ENCODE results near the gene OXTR. TPM values are rescaled to one million over a fixed set of nuclear protein-coding genes. Genes with fewer than 3 reads are reported as not detected.

OXTR gene
- polyA plus RNA-seq, 4 donors: 0.22 to 0.93 (median 0.39) TPM; not detected in 1

GRCh38 chr3:8743021-8743601 lies 26.3 kb downstream of the OXTR start:
- Histone ChIP-seq H3K4me1 (ENCODE audit: control insufficient read depth in 3 of 3, insufficient read depth in 2 of 3, low read depth in 1 of 3, low read length in 2 of 3) (peaks cover 0 to 11% (median 0%) of the 10 kb centered on the region in 3 donors), H3K4me3 (ENCODE audit: low read depth in 1 of 3, low read length in 3 of 3) (no peak overlapping the region), H3K27ac (ENCODE audit: low read depth in 1 of 3, low read length in 2 of 3) (no peak overlapping the region), H3K9me3 (ENCODE audit: control insufficient read depth in 2 of 2, insufficient read depth in 1 of 2, low read depth in 1 of 2, low read length in 1 of 2) (no peaks in the 10 kb centered on the region), H3K27me3 (ENCODE audit: control insufficient read depth in 3 of 3, insufficient read depth in 3 of 3, low read length in 3 of 3) (peaks cover 0 to 2% (median 0%) of the 10 kb centered on the region in 3 donors), H3K36me3 (ENCODE audit: control insufficient read depth in 3 of 3, insufficient read depth in 2 of 3, low read depth in 1 of 3, low read length in 3 of 3) (no peaks in the 10 kb centered on the region)
- DNase-seq (no peak), FAIRE-seq (no peak)
- WGBS, 3 donors: 57 to 83% (median 74%) methylated on average over 6 of the region's 6 CpGs

DNA sequence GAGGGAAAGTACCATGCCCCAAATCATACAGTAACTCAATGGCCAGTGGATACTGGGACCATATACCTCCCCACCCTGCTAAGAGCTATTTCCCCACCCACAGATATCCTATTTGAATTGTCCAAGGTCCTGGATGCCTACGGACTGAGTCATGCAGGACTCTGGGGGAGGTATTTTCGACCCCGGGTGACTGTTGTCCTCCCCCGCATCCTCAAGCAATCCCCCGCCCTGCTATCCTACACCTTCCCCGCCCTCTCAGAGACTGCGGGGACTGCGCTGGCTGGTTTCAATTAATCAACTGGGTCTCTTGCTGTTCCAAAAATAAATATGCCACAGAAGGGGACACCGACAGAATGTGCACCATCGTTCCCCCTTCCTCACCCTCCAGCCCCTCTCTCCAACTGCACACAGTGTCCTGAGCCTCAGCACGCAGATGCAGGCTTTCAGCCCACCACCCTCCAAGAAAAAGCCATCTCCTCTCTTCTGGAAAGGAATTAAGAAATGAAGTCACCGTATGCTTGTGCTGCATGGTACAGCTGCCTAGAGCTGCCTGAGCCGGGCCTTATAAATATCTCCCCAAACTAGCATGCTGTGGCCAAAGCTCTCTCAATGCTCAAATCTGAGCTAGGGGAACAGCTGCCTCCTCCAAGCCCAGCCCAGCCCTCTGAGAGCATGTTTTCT lies 27.7 kb downstream of the OXTR start:
- Histone ChIP-seq H3K36me3 (ENCODE audit: control insufficient read depth in 3 of 3, insufficient read depth in 2 of 3, low read depth in 1 of 3, low read length in 3 of 3) (no peaks in the 10 kb centered on the region), H3K27ac (ENCODE audit: low read depth in 1 of 3, low read length in 2 of 3) (no peak overlapping the region), H3K4me3 (ENCODE audit: low read depth in 1 of 3, low read length in 3 of 3) (no peak overlapping the region), H3K4me1 (ENCODE audit: control insufficient read depth in 3 of 3, insufficient read depth in 2 of 3, low read depth in 1 of 3, low read length in 2 of 3) (peaks cover 0 to 11% (median 0%) of the 10 kb centered on the region in 3 donors), H3K9me3 (ENCODE audit: control insufficient read depth in 2 of 2, insufficient read depth in 1 of 2, low read depth in 1 of 2, low read length in 1 of 2) (no peaks in the 10 kb centered on the region), H3K27me3 (ENCODE audit: control insufficient read depth in 3 of 3, insufficient read depth in 3 of 3, low read length in 3 of 3) (peaks cover 0 to 2% (median 0%) of the 10 kb centered on the region in 3 donors)
- WGBS, 3 donors: 14 to 18% (median 17%) methylated on average over 13 of the region's 13 CpGs
- peak in 1 of 2 donors; percentile 69 for DNase-seq
- FAIRE-seq: no peak

DNA sequence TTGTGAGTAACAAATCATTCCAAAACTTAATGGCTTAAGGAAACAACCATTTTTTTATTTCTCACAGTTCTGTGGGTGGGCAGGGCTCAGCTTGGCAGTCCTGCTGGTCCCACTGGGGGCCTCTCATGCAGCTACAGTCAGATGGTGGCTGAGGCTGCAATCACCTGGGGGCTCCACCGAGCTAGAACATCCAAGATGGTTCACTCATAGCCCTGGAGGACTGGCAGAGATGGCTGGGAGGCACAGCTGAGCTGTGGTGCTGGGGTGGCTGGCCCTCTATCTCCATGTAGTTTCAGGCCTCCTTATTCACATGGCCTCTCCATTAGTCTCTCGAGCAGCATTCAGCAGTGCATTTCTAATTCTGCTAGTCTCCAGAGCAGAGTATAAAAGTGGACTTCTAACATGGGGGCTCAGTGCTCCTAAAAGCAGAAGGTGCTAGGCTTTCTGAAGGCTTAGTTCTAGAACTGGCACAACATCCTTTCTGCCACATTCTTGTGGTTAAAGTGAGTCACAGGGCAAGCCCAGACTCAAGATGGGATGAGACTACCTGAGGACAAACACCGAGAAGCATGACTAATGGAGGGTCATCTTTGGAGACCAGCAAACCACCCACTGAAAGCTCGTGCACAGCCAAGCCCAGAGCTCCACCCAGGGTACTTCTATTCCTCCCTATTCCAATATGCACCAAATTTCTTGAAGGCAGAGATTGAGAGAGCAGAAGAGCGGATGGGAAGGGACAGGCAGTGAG lies 29.5 kb downstream of the OXTR start:
- Histone ChIP-seq H3K9me3 (ENCODE audit: control insufficient read depth in 2 of 2, insufficient read depth in 1 of 2, low read depth in 1 of 2, low read length in 1 of 2) (no peaks in the 10 kb centered on the region), H3K27me3 (ENCODE audit: control insufficient read depth in 3 of 3, insufficient read depth in 3 of 3, low read length in 3 of 3) (peaks cover 0 to 2% (median 0%) of the 10 kb centered on the region in 3 donors), H3K4me1 (ENCODE audit: control insufficient read depth in 3 of 3, insufficient read depth in 2 of 3, low read depth in 1 of 3, low read length in 2 of 3) (peaks cover 0 to 11% (median 0%) of the 10 kb centered on the region in 3 donors), H3K36me3 (ENCODE audit: control insufficient read depth in 3 of 3, insufficient read depth in 2 of 3, low read depth in 1 of 3, low read length in 3 of 3) (no peaks in the 10 kb centered on the region), H3K27ac (ENCODE audit: low read depth in 1 of 3, low read length in 2 of 3) (no peak overlapping the region), H3K4me3 (ENCODE audit: low read depth in 1 of 3, low read length in 3 of 3) (no peak overlapping the region)
- 62 to 78% (median 67%) methylated on average over 5 of the region's 5 CpGs for WGBS, 3 donors
- FAIRE-seq (no peak), DNase-seq (no peak)

- Histone ChIP-seq H3K36me3 (ENCODE audit: control insufficient read depth in 3 of 3, insufficient read depth in 2 of 3, low read depth in 1 of 3, low read length in 3 of 3) (no peaks in the 10 kb centered on the region), H3K4me1 (ENCODE audit: control insufficient read depth in 3 of 3, insufficient read depth in 2 of 3, low read depth in 1 of 3, low read length in 2 of 3) (peaks cover 0 to 11% (median 0%) of the 10 kb centered on the region in 3 donors), H3K4me3 (ENCODE audit: low read depth in 1 of 3, low read length in 3 of 3) (no peak overlapping the region), H3K27ac (ENCODE audit: low read depth in 1 of 3, low read length in 2 of 3) (no peak overlapping the region), H3K27me3 (ENCODE audit: control insufficient read depth in 3 of 3, insufficient read depth in 3 of 3, low read length in 3 of 3) (peaks cover 0 to 2% (median 0%) of the 10 kb centered on the region in 3 donors), H3K9me3 (ENCODE audit: control insufficient read depth in 2 of 2, insufficient read depth in 1 of 2, low read depth in 1 of 2, low read length in 1 of 2) (no peaks in the 10 kb centered on the region)
- DNase-seq: no peak
- FAIRE-seq: no peak
- WGBS, 3 donors: 63 to 67% (median 63%) methylated on average over 3 of the region's 3 CpGs
Measured at GRCh38 chr3:8738639-8739038, 30.8 kb downstream of the OXTR start.

DNA sequence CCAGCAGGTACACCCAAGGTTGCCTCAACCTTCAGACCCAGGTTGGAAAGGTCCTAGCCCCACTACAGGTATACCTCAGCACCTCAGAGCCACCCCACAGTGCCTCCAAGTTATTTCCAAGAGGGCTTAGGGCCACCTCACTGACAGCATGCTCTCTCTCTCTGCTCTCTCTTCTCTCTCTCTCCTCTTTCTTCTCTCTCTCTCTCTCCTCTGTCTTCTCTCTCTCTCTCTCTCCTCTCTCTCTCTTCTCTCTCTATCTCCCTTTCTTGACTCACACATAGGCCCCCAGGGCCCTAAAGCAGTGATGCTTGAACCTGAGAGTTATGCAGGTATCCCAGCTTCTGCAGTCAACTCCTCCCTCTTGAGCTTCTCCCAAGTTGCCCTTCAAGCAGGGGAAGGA lies 31.6 kb downstream of the OXTR start:
- no peak for FAIRE-seq

DNA sequence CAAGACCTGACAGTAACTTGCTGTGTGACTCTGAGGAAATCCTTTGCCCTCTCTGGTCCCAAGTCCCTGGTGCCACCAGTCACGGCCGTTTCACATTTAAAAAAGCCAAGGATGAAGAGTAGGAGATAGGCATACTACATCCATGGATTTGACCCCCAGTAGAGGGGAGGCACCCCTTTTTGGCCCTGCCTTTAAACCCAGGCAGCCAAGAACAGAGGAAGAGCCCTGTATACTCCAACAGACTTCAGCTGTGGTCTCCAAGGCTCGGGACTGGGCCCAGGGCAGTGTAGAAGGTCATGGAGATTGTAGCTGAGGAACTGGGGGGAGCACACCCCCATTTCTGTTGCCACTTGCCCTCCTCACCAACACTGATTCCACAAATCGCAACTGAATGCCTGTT lies 32.1 kb downstream of the OXTR start:
- no peak overlapping the region for H3K4me3 ChIP-seq (ENCODE audit: low read depth in 1 of 3, low read length in 3 of 3)
- 85 to 92% (median 87%) methylated on average over 4 of the region's 4 CpGs for WGBS, 3 donors
- FAIRE-seq: no peak
- peaks cover 0 to 2% (median 0%) of the 10 kb centered on the region in 3 donors for H3K27me3 ChIP-seq (ENCODE audit: control insufficient read depth in 3 of 3, insufficient read depth in 3 of 3, low read length in 3 of 3)
- no peak for DNase-seq
- no peaks in the 10 kb centered on the region for H3K9me3 ChIP-seq (ENCODE audit: control insufficient read depth in 2 of 2, insufficient read depth in 1 of 2, low read depth in 1 of 2, low read length in 1 of 2)
- no peaks in the 10 kb centered on the region for H3K36me3 ChIP-seq (ENCODE audit: control insufficient read depth in 3 of 3, insufficient read depth in 2 of 3, low read depth in 1 of 3, low read length in 3 of 3)
- H3K4me1 ChIP-seq (ENCODE audit: control insufficient read depth in 3 of 3, insufficient read depth in 2 of 3, low read depth in 1 of 3, low read length in 2 of 3): peaks cover 0 to 11% (median 0%) of the 10 kb centered on the region in 3 donors
- no peak overlapping the region for H3K27ac ChIP-seq (ENCODE audit: low read depth in 1 of 3, low read length in 2 of 3)

More for the DNA sequence above, 31.6 kb downstream of the OXTR start:
- DNase-seq: no peak
- Histone ChIP-seq H3K27me3 (ENCODE audit: control insufficient read depth in 3 of 3, insufficient read depth in 3 of 3, low read length in 3 of 3) (peaks cover 0 to 2% (median 0%) of the 10 kb centered on the region in 3 donors), H3K4me3 (ENCODE audit: low read depth in 1 of 3, low read length in 3 of 3) (no peak overlapping the region), H3K4me1 (ENCODE audit: control insufficient read depth in 3 of 3, insufficient read depth in 2 of 3, low read depth in 1 of 3, low read length in 2 of 3) (peaks cover 0 to 11% (median 0%) of the 10 kb centered on the region in 3 donors), H3K36me3 (ENCODE audit: control insufficient read depth in 3 of 3, insufficient read depth in 2 of 3, low read depth in 1 of 3, low read length in 3 of 3) (no peaks in the 10 kb centered on the region), H3K9me3 (ENCODE audit: control insufficient read depth in 2 of 2, insufficient read depth in 1 of 2, low read depth in 1 of 2, low read length in 1 of 2) (no peaks in the 10 kb centered on the region), H3K27ac (ENCODE audit: low read depth in 1 of 3, low read length in 2 of 3) (no peak overlapping the region)

DNA sequence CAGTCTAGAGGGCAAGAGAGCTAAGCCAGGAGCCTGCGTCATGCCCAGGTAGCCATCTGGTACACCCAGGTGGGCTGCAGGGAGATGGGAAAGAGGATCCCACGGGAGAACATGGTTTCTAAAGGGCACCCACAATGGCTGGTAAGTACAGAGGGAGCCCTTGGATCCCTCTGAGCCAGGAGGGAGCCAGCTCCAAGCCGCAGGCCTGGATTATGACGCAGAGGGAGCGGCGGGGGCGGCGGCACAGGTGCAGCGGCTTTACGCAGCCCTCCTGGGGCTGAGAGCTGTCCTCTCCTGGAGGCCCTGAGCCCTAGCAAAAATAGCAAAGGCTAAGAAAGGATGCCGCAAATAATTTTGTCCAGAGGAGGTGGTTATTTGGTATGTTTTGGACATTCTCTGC lies 33.0 kb downstream of the OXTR start:
- DNase-seq (no peak), FAIRE-seq (no peak)
- peaks cover 0 to 3% (median 0%) of the 10 kb centered on the region in 3 donors for H3K4me1 ChIP-seq (ENCODE audit: control insufficient read depth in 3 of 3, insufficient read depth in 2 of 3, low read depth in 1 of 3, low read length in 2 of 3)
- no peaks in the 10 kb centered on the region for H3K9me3 ChIP-seq (ENCODE audit: control insufficient read depth in 2 of 2, insufficient read depth in 1 of 2, low read depth in 1 of 2, low read length in 1 of 2)
- 87 to 90% (median 89%) methylated on average over 11 of the region's 11 CpGs for WGBS, 3 donors
- no peak overlapping the region for H3K27ac ChIP-seq (ENCODE audit: low read depth in 1 of 3, low read length in 2 of 3)
- no peaks in the 10 kb centered on the region for H3K36me3 ChIP-seq (ENCODE audit: control insufficient read depth in 3 of 3, insufficient read depth in 2 of 3, low read depth in 1 of 3, low read length in 3 of 3)
- H3K27me3 ChIP-seq (ENCODE audit: control insufficient read depth in 3 of 3, insufficient read depth in 3 of 3, low read length in 3 of 3): no peaks in the 10 kb centered on the region
- no peak overlapping the region for H3K4me3 ChIP-seq (ENCODE audit: low read depth in 1 of 3, low read length in 3 of 3)

DNA sequence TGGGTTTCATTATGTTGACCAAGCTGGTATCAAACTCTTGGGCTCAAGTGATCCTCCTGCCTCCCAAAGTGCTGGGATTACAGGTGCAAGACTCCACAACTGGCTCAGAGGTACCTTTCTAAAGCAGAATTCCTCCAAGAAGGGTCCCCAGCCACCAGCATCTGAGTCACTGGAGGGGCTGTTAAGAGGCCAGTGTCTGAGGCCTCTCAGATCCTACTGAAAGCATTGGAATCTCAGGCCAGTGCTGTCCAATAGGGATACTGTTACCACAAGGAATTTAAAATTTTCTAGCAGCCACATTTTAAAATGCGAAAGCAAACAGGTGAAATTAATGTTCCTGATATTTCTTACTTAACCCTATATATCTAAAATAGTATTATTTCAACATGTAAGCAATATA lies 34.5 kb downstream of the OXTR start:
- DNase-seq (no peak), FAIRE-seq (no peak)
- H3K36me3 ChIP-seq (ENCODE audit: control insufficient read depth in 3 of 3, insufficient read depth in 2 of 3, low read depth in 1 of 3, low read length in 3 of 3): no peaks in the 10 kb centered on the region
- H3K9me3 ChIP-seq (ENCODE audit: control insufficient read depth in 2 of 2, insufficient read depth in 1 of 2, low read depth in 1 of 2, low read length in 1 of 2): no peaks in the 10 kb centered on the region
- no peaks in the 10 kb centered on the region for H3K4me1 ChIP-seq (ENCODE audit: control insufficient read depth in 3 of 3, insufficient read depth in 2 of 3, low read depth in 1 of 3, low read length in 2 of 3)
- no peak overlapping the region for H3K4me3 ChIP-seq (ENCODE audit: low read depth in 1 of 3, low read length in 3 of 3)
- 91 to 100% (median 95%) methylated on average over 1 of the region's 1 CpG for WGBS, 3 donors
- no peaks in the 10 kb centered on the region for H3K27me3 ChIP-seq (ENCODE audit: control insufficient read depth in 3 of 3, insufficient read depth in 3 of 3, low read length in 3 of 3)
- H3K27ac ChIP-seq (ENCODE audit: low read depth in 1 of 3, low read length in 2 of 3): no peak overlapping the region

Data from small intestine (tissue), 7 donors.